Epidermal melanocyte (primary cell): Measurements from ENCODE around the gene RIOK2.
"Not testable (repeated sequence)": the region's sequence is repeated elsewhere in the genome, so short reads cannot be mapped to it uniquely, and the experiment has no call there.

ENCODE experiments used
- DNase-seq: peaks from one replicate; pipeline ENCODE4 v3.0.0; 2011; ENCODE audit warnings: low spot score; ENCODE audit not compliant: insufficient read length

Gene RIOK2

GRCh38 chr5:97167435-97167834 is 15.6 kb downstream of the RIOK2 start:
- no peak for DNase-seq

GRCh38 chr5:97165726-97166125 is 17.3 kb downstream of the RIOK2 start:
- no peak for DNase-seq

- DNase-seq: no peak
These were observed 18.2 kb downstream of the RIOK2 start for GRCh38 chr5:97164846-97165245.

GRCh38 chr5:97163790-97164285 is 19.2 kb downstream of the RIOK2 start:
- no peak for DNase-seq

GRCh38 chr5:97163360-97163764 is 19.7 kb downstream of the RIOK2 start:
- DNase-seq: no peak

- no peak for DNase-seq
These were observed 21.0 kb downstream of the RIOK2 start for GRCh38 chr5:97162045-97162444.

- no peak for DNase-seq
These were observed 25.4 kb downstream of the RIOK2 start for GRCh38 chr5:97157689-97158088.

- no peak for DNase-seq
These were observed 31.7 kb downstream of the RIOK2 start for GRCh38 chr5:97151370-97151769.

- DNase-seq: no peak
These were observed 32.6 kb downstream of the RIOK2 start for GRCh38 chr5:97150401-97150800.

- no peak for DNase-seq
These were observed 33.3 kb downstream of the RIOK2 start for GRCh38 chr5:97149709-97150108.

- no peak for DNase-seq
These were observed 34.8 kb downstream of the RIOK2 start for GRCh38 chr5:97148288-97148687.

- DNase-seq: no peak
These were observed 39.3 kb downstream of the RIOK2 start for GRCh38 chr5:97143704-97144103.

- no peak for DNase-seq
These were observed 40.4 kb downstream of the RIOK2 start, which contains the start of gene LIX1 for GRCh38 chr5:97142521-97143254. LIX1 (minus strand) TSS chr5:97142611; CDS start chr5:97142576, 35 bp downstream.

GRCh38 chr5:97141539-97141938 is 41.5 kb downstream of the RIOK2 start:
- no peak for DNase-seq

- DNase-seq: no peak
These were observed 42.0 kb downstream of the RIOK2 start for GRCh38 chr5:97141031-97141430.

- DNase-seq: not testable (repeated sequence)
These were observed 42.8 kb downstream of the RIOK2 start for GRCh38 chr5:97140250-97140649.

GRCh38 chr5:97136475-97136874 is 46.6 kb downstream of the RIOK2 start:
- no peak for DNase-seq

GRCh38 chr5:97135868-97136267 is 47.2 kb downstream of the RIOK2 start:
- DNase-seq: no peak

- no peak for DNase-seq
These were observed 48.4 kb downstream of the RIOK2 start for GRCh38 chr5:97134634-97135033.

GRCh38 chr5:97133101-97133500 is 49.9 kb downstream of the RIOK2 start:
- no peak for DNase-seq

- DNase-seq: no peak
These were observed 51.1 kb downstream of the RIOK2 start for GRCh38 chr5:97131921-97132320.

- no peak for DNase-seq
These were observed 51.8 kb downstream of the RIOK2 start for GRCh38 chr5:97131139-97131710.

- no peak for DNase-seq
These were observed 55.3 kb downstream of the RIOK2 start for GRCh38 chr5:97127727-97128126.
